Measurements from ENCODE around the gene SLC25A24.
"Not testable (repeated sequence)": the region's sequence is repeated elsewhere in the genome, so short reads cannot be mapped to it uniquely, and the experiment has no call there.

GRCh38 chr1:108227772-108228171 lies 27.6 kb upstream of the SLC25A24 start:
- not testable (repeated sequence) for TF ChIP-seq CTCF, POLR2A (IDR thresholded peaks at IDR 0.05)
